Measurements from ENCODE around the gene CELA2A.
"Not testable (repeated sequence)": the region's sequence is repeated elsewhere in the genome, so short reads cannot be mapped to it uniquely, and the experiment has no call there.

- TF ChIP-seq CTCF, POLR2A (IDR thresholded peaks at IDR 0.05): not testable (repeated sequence)
Measured at GRCh38 chr1:15434739-15435138, 21.8 kb upstream of the CELA2A start.

All from adrenal gland (tissue), 5 donors.